Activated naive CD4-positive, alpha-beta T cell (primary cell): ENCODE measurements around the gene ANKLE1.

Experiments
- DNase-seq, 4 experiments: peaks; one replicate each; lab custom pipeline; 2025; lab: John Stamatoyannopoulos, UW

ANKLE1 gene, protein sequence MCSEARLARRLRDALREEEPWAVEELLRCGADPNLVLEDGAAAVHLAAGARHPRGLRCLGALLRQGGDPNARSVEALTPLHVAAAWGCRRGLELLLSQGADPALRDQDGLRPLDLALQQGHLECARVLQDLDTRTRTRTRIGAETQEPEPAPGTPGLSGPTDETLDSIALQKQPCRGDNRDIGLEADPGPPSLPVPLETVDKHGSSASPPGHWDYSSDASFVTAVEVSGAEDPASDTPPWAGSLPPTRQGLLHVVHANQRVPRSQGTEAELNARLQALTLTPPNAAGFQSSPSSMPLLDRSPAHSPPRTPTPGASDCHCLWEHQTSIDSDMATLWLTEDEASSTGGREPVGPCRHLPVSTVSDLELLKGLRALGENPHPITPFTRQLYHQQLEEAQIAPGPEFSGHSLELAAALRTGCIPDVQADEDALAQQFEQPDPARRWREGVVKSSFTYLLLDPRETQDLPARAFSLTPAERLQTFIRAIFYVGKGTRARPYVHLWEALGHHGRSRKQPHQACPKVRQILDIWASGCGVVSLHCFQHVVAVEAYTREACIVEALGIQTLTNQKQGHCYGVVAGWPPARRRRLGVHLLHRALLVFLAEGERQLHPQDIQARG

GRCh38 chr19:17281391-17282304 is at the start of gene ANKLE1:
ANKLE1 (plus strand) TSS chr19:17281901; CDS start chr19:17281921, 20 bp downstream.
- DNase-seq, result peak in 2 of 4 experiments; percentile 17 to 23

DNA sequence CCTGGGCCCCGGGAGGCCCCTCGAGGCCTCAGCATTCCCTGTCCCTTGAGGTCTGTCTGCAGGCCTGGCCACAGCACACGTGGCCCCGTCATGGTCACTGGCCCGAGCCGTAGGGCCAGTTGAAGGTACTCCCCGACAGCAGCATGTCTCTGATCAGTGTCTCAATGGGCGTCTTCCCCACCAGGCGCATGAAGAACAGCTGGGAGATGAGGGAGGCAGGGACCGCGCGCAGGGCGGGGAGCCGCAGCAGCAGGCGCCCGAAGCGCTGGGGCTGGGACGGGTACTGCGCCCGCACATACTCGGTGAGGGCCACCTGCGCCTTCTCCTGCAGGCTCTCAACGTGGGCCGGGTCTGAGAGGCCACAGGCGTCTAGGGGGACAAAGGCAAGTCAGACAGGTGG is 49.4 kb upstream of the ANKLE1 start:
- DNase-seq, result no peak

GRCh38 chr19:17234911-17235299 is 46.8 kb upstream of the ANKLE1 start:
- DNase-seq, result peak in 1 of 4 experiments; percentile 54

DNA sequence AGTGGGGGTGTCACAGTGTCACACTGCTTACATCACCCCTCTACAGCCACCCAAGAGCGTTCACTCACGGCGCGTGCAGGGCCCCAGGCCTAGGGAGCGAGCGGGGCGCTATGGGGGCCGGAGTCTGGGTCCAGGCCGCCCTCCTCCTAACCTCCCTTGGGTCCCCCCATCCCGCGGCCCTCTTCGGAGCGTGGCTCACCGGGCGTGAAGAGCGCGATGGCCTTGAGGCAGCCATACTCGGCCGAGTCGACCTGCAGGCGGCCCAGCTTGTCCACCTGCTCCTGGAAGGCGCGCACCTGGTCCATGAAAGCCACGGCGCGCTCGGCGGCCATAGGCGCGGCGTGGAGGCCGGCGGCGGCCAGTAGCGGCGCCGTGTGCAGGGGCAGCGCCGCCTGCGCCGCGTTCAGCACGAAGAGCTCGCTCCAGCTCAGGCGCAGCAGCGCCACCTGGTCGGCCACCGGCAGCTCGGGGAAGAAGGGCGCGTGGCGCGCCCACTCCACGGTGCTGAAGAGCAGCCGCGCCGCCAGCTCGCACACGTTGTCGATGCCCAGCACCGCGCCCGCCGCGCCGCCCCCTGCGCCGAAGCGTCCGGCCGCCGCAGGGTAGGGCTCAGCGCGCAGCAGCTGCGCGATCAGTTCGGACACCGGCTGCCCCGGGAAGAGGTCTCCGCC is 46.3 kb upstream of the ANKLE1 start:
- peak in 3 of 4 experiments; percentile 46 to 71 (median 57) for DNase-seq

DNA sequence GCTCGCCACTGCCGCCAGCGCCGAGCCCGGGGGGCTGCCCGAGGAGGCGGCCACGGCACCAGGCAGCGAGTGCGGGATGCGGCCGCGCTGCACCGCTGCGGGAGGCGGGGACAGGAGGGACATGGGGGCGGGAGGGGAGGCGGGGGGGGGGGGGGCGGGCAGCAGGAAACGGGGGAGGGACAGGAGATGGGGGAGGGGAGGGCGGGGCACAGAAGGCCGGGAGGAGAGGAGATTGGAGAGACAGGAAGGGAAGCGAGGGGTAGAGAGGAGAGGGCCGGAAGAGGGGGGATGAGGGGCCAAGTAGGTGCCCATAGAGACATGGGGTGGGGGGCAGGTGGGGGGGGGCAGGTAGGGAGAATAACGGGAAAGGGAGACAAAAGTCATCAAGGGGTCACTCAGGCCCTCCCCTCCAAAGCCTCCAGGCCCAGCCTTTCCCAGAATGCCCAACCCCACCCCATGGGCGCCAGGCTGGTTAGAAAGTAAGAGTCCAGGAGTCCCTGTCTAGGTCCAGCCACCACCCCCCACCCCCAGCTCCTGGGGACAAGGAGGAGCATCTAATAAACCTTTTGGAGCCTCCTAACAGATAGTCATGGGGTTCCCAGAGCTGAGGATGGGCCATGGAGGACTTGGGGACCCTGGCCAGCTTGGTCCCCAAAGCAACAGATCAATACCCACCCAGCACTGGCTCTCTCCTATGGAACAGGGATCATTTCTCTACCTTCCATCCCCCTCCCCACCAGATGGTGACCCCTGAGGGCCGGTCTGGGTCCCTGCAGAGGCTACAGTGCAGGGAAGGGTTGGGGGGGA is 45.5 kb upstream of the ANKLE1 start:
- peak in 1 of 4 experiments; percentile 36 for DNase-seq

DNA sequence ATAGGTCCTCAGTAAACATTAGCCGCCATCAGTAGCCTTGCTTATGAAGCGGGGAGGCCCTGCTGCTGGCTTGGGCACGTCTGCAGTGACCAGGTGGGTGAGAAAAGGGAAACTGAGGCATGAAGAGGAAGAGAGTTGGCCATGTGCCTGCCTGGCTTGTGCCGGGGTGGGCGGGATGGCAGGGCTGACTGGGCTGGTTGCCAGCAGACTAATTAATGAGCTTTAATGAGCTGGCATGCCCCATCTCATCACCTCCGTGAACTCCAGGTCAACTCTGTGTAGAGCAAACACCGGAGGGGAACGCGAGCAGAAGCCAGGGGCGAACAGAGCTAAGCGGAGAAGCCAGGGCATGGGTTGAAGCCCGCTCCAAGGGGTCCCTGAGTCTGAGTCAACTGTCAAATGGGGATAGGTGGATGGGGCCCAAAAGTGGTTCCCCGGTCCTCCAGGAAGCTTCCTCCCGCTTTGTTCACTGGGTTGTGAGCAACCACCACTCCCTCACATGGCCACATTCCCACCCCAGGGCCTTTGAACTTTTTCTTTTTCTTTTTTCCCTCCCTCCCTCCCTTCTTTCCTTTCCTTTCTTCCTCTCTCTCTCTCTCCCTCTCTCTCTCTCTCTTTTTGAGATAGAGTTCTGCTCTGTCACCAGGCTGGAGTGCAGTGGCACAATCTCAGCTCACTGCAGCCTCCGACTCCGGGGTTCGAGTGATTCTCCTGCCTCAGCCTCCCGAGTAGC is 44.7 kb upstream of the ANKLE1 start:
- no peak for DNase-seq

DNA sequence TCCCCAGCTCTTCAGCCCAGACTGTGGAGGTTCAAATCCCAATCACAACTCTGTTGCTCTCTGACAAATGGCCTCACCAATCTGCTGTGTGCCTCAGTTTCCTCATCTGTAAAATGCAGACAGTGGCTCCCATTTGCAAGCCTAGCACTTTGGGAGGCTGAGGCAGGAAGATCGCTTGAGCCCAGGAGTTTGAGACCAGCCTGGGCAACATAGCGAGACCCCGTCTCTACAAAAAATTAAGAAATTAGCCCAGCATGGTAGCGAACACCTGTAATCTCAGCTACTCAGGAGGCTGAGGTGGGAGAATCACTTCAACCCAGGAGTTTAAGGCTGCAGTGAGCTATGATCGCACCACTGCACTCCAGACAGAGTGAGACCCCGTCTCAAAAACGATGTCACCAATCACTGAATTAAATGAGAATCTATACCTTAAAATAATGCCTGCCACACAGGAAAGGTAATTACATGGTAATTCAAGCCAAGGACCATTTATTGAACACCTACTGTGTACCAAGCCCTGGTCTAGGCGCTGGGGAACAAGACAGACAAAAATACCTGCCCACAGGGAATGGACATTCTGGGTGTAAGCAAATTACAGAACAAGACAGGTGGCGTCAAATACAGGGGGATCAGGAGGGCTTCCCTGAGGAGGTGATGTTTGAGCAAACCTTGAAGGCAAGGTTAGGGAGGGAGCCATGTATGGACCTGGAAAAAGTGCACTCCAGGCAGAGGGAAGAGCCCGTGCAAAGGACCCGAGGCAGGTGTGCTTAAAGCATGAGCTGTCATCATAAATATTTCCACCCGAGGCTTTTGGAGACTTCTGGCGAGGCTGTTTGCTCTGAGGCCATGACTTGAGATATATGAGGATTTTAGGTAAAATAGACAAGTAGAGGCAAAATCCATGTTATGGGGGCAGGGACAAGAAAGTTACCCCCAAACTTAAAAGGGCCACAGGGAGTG is 43.7 kb upstream of the ANKLE1 start:
- DNase-seq, result no peak

GRCh38 chr19:17240062-17240752 is 41.5 kb upstream of the ANKLE1 start:
- no peak for DNase-seq

GRCh38 chr19:17240826-17241399 is 40.8 kb upstream of the ANKLE1 start:
- no peak for DNase-seq

GRCh38 chr19:17242431-17243208 is 39.1 kb upstream of the ANKLE1 start:
- DNase-seq, result no peak

- DNase-seq, result no peak
Observed at GRCh38 chr19:17243211-17243829, 38.4 kb upstream of the ANKLE1 start.

- DNase-seq, result no peak
Observed at GRCh38 chr19:17243830-17244617, 37.7 kb upstream of the ANKLE1 start.

DNA sequence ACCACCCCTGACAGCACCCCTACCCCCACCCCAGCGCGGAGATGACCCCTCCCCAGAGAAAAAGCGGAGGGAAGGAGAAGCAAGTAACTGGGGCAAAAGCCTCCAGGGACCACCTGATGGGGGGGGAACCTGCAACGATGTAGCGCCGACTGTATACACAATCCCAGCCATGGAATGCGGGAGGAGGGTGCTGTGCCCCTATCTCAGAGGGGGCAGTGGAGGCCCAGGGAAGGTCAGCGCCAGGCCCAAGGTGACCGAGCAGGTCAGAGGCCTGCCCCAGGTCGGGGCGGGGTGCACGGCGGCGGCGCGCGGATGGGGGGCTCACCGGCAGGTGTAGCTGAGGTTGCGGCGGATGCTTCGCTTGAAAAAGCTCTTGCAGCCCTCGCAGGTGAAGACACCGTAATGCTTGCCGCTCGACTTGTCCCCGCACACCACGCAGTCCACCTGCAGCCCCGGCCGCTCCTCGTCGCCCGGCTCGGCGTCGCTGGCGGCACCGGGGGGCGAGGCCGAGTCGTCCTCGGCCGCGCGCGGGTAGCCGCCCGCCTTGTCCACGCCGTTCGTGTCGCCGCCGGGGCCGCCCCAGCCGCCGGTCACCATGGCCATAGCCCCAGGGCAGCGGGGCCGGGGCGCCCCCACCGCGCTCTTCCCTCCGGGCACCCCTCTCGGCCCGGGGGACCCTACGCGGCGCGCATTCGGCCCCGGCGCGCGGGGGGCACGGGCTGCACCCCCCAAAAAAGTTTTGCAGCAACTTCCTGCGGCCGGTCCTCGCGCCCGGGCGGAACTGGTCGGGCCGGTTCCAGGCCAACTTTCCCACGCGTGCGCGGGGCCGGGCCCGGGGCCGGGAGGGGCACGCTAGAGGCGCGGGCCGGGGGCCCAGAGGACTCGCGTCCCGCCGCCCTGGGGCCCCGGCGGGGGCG is 36.8 kb upstream of the ANKLE1 start:
- no peak for DNase-seq

- no peak for DNase-seq
Observed at GRCh38 chr19:17245535-17245984, 36.1 kb upstream of the ANKLE1 start, which contains the start of gene NR2F6. NR2F6 (minus strand) TSS chr19:17245919; CDS start chr19:17245220, 699 bp downstream.
